IPS-NIHi11 (cell line): ENCODE data around the gene PIK3R1.
A peak's percentile ranks its signal among the peaks of the same experiment; 100 is the strongest.

Experiments
- DNase-seq: peaks from one replicate; pipeline ENCODE4 v3.0.0; 2012; ENCODE audit warnings: mixed read lengths, low spot score

The PIK3R1 gene

GRCh38 chr5:68331192-68332079 is 115.9 kb downstream of the PIK3R1 start:
- DNase-seq: no peak

GRCh38 chr5:68332080-68332451 is 116.5 kb downstream of the PIK3R1 start:
- DNase-seq: no peak

DNA sequence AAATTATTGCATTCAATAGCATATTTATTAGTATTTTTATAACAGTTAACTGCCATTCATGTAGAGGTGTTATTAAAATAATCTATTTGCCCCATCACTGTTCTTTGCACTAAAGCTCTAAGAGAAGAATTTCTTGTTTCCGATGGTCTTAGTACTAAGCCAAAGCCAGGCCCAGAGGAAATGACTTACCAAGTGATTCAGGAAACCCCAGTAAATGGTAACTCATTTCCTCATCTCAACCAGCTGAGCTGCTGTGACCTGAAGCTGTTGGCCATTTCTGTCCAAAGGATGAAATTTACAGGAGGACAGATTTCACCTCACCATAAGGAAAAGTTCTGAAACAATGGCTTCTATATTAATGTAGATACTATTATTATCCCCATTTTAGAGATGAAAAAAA is 117.0 kb downstream of the PIK3R1 start:
- no peak for DNase-seq

GRCh38 chr5:68333649-68334552 is 118.3 kb downstream of the PIK3R1 start:
- DNase-seq: no peak

- DNase-seq: no peak
Observed at GRCh38 chr5:68334553-68334886, 119.0 kb downstream of the PIK3R1 start.

- DNase-seq: no peak
Observed at GRCh38 chr5:68335075-68335474, 119.5 kb downstream of the PIK3R1 start.

- DNase-seq: no peak
Observed at GRCh38 chr5:68336200-68336599, 120.6 kb downstream of the PIK3R1 start.

- DNase-seq: no peak
Observed at GRCh38 chr5:68337235-68337634, 121.7 kb downstream of the PIK3R1 start.

DNA sequence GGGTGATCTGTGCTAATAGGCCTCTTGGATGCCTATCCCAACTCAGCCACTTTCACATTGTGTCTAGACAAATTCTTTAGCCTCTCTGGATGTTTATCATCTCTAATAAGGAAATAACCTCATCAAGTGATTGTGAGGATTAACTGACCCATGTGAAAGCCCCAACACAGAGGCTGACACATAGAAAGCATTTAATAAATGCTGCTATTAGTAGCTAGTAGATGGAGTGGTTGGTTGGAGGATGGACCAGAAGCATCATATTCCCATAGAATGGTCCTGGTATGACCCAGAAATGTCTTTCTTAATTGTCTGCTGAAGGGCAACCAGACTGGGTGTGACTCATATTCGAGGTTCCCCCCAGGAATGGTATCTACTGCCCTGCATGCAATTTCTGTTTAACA is 124.4 kb downstream of the PIK3R1 start:
- no peak for DNase-seq

DNA sequence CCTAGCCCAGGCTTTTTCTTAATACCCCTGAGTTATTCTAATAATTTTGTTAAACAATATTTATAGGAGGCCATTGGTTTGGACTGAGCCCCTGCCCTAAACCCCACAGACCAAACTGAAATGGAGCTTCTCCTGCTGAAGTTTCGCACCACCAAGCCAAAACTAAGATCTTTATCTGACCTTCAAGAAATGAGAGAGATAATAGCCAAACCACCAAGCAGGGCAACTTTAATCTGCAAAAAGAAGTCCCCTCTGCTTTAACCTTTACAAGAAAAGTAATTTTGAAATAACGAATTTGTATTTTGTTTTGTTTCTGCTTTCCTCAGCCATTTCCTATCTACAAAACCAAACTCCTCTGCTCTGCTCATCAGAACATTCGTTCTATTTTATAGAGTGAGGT is 125.5 kb downstream of the PIK3R1 start:
- DNase-seq: no peak

DNA sequence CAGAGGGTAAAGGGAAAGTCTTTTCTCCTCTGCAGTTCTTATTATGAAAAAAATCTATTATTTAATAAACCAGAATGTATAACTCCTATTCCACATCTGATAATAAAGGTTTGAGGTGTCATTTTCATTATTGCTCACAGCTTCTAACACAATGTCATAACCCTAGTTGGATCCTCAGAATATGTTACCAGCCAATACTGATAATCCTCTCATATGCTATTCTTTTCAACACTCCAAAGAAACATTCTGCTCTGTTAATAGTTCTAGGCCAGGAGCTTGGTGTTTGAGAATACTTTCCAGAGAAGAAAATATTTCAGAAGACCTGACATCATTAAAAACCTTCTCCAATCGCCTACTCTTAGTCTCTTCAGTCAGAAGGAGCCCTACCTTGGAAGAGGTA is 127.1 kb downstream of the PIK3R1 start:
- DNase-seq: no peak

GRCh38 chr5:68343421-68343826 is 127.9 kb downstream of the PIK3R1 start:
- DNase-seq: peak; percentile 13

DNA sequence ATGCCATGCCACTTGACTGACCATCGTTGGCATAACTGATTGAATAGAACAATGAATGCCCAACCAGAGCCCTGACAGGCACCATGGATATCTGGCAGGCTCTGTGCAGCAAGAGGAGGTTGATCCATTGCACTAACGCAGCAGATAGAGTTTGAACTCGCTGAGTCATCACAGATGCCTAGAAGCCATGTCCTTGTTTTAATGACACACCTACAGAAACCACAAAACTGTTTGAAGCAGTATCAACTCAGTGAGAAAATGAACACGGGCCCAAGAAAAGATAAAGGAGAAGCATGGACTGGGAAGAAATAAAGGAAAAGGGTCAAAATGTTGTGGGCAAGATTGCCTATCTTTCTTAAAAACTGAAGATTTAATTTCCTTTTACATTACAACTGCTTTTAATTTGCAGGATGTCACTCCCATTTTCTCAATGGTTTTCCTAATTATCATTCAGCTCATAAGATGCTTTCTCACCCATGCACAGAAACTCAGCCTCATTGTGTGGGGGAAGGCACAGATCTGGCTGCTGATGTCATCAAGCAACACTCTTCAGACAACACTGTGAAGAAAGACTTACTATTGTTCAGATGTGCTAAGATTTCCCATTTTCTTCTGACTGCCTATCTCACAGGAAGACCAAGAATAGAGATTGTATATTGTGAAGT is 129.0 kb downstream of the PIK3R1 start:
- no peak for DNase-seq

DNA sequence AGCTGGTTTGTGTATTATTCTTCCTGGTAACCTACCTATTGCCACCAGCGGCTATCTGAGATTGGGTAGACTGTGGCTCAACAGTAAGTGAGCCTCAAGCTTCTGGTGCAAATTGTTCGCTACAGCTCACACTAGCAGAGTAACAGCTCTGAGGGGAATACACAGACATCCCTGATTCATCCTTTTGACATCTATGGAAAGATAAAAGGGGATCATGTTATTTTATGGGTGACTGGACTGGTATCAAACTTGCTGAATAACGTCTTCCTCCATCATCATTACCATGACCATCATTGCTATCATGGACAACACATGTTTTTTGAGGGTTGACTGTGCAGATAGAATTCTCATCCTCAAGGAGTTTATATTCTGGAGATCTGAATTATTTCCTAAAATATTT is 129.6 kb downstream of the PIK3R1 start:
- no peak for DNase-seq

- no peak for DNase-seq
Observed at GRCh38 chr5:68345582-68345981, 130.0 kb downstream of the PIK3R1 start.

DNA sequence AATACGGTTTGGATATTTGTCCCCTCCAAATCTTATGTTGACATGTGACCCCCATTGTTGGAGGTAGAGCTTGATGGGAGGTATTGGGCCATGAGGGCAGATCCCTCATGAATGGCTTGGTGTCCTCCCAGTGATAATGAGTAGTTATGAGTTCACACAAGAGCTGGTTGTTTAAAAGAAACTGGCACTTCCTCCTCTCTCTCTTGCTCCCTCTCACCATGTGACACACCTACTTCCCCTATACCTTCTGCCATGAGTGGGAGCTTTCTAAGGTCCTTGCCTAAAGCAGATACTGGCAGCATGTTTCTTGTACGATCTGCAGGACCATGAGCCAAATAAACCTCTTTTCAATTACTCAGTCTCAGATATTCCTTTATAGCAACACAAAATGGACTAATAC is 132.0 kb downstream of the PIK3R1 start:
- DNase-seq: no peak

- DNase-seq: no peak
Observed at GRCh38 chr5:68348447-68349222, 133.1 kb downstream of the PIK3R1 start.

GRCh38 chr5:68350176-68350575 is 134.6 kb downstream of the PIK3R1 start:
- DNase-seq: no peak
